Subcutaneous abdominal adipose tissue (tissue), 5 donors: Measurements from ENCODE around the gene REG1B.

Experiments used
- H3K27ac ChIP-seq: one replicate; pipeline ENCODE4 v1.7.0; 2013; ENCODE audit warnings: low read depth, mild to moderate bottlenecking, inconsistent platforms, low read length, moderate library complexity
- H3K27me3 ChIP-seq, 5 donors: one replicate each; pipeline ENCODE4 v1.7.0; 2013; ENCODE audit warnings: low read length in 5 of 5, inconsistent platforms in 1 of 5; ENCODE audit not compliant: control insufficient read depth in 5 of 5, insufficient read depth in 4 of 5
- H3K36me3 ChIP-seq, 5 donors: one replicate each; pipeline ENCODE4 v1.7.0; 2013; ENCODE audit warnings: low read length in 5 of 5; ENCODE audit not compliant: control insufficient read depth in 5 of 5, insufficient read depth in 5 of 5
- H3K4me1 ChIP-seq, 5 donors: one replicate each; pipeline ENCODE4 v1.7.0; 2013; ENCODE audit warnings: low read length in 5 of 5, mild to moderate bottlenecking in 3 of 5, moderate library complexity in 1 of 5; ENCODE audit not compliant: control insufficient read depth in 5 of 5, insufficient read depth in 5 of 5
- H3K4me3 ChIP-seq, 5 donors: one replicate each; pipeline ENCODE4 v1.7.0; 2013; ENCODE audit warnings: low read length in 5 of 5, low read depth in 1 of 5
- H3K9ac ChIP-seq, 5 donors: one replicate each; pipeline ENCODE4 v1.7.0; 2013; ENCODE audit warnings: low read length in 5 of 5, mild to moderate bottlenecking in 4 of 5, moderate library complexity in 3 of 5
- H3K9me3 ChIP-seq, 5 donors: one replicate each; pipeline ENCODE4 v1.7.0; 2013; ENCODE audit warnings: low read length in 5 of 5; ENCODE audit not compliant: control insufficient read depth in 5 of 5
- donor health status: healthy.
- donor health status: healthy.
- donor health status: healthy.
- donor health status: healthy.
- donor health status: healthy.

REG1B gene

GRCh38 chr2:79116997-79117928, 29.5 kb upstream of the REG1B start:
- no peak overlapping the region for H3K27ac ChIP-seq
- H3K36me3 ChIP-seq: no peaks in the 10 kb centered on the region
- H3K27me3 ChIP-seq: no peaks in the 10 kb centered on the region
- no peaks in the 10 kb centered on the region for H3K4me1 ChIP-seq
- peaks cover 0 to 3% (median 0%) of the 10 kb centered on the region in 5 donors for H3K9me3 ChIP-seq
- H3K4me3 ChIP-seq: no peak overlapping the region
- H3K9ac ChIP-seq: no peak overlapping the region

- no peak overlapping the region for H3K27ac ChIP-seq
- H3K4me1 ChIP-seq: no peaks in the 10 kb centered on the region
- no peak overlapping the region for H3K9ac ChIP-seq
- H3K4me3 ChIP-seq: no peak overlapping the region
- H3K36me3 ChIP-seq: no peaks in the 10 kb centered on the region
- H3K27me3 ChIP-seq: no peaks in the 10 kb centered on the region
- peaks cover 0 to 3% (median 0%) of the 10 kb centered on the region in 5 donors for H3K9me3 ChIP-seq
Observed at GRCh38 chr2:79114797-79115494, 27.2 kb upstream of the REG1B start.

GRCh38 chr2:79112269-79112668, 24.5 kb upstream of the REG1B start:
- Histone ChIP-seq H3K4me3 (no peak overlapping the region), H3K36me3 (no peaks in the 10 kb centered on the region), H3K9ac (no peak overlapping the region), H3K27me3 (no peaks in the 10 kb centered on the region), H3K9me3 (peaks cover 0 to 3% (median 0%) of the 10 kb centered on the region in 5 donors), H3K27ac (no peak overlapping the region), H3K4me1 (no peaks in the 10 kb centered on the region)

- H3K27ac ChIP-seq: no peak overlapping the region
- H3K4me3 ChIP-seq: no peak overlapping the region
- H3K27me3 ChIP-seq: no peaks in the 10 kb centered on the region
- no peaks in the 10 kb centered on the region for H3K36me3 ChIP-seq
- H3K9me3 ChIP-seq: peaks cover 0 to 8% (median 5%) of the 10 kb centered on the region in 5 donors
- H3K9ac ChIP-seq: no peak overlapping the region
- no peaks in the 10 kb centered on the region for H3K4me1 ChIP-seq
Observed at GRCh38 chr2:79105259-79105658, 17.5 kb upstream of the REG1B start.

GRCh38 chr2:79103214-79103613, 15.4 kb upstream of the REG1B start:
- peaks cover 0 to 8% (median 5%) of the 10 kb centered on the region in 5 donors for H3K9me3 ChIP-seq
- H3K4me3 ChIP-seq: no peak overlapping the region
- no peak overlapping the region for H3K9ac ChIP-seq
- no peaks in the 10 kb centered on the region for H3K36me3 ChIP-seq
- H3K4me1 ChIP-seq: no peaks in the 10 kb centered on the region
- no peaks in the 10 kb centered on the region for H3K27me3 ChIP-seq
- no peak overlapping the region for H3K27ac ChIP-seq

- Histone ChIP-seq H3K36me3 (no peaks in the 10 kb centered on the region), H3K4me3 (no peak overlapping the region), H3K9ac (no peak overlapping the region), H3K9me3 (peaks cover 0 to 8% (median 5%) of the 10 kb centered on the region in 5 donors), H3K27ac (no peak overlapping the region), H3K4me1 (no peaks in the 10 kb centered on the region), H3K27me3 (no peaks in the 10 kb centered on the region)
Observed at GRCh38 chr2:79101024-79101423, 13.2 kb upstream of the REG1B start.

GRCh38 chr2:79100285-79100684, 12.5 kb upstream of the REG1B start:
- Histone ChIP-seq H3K27me3 (no peaks in the 10 kb centered on the region), H3K4me3 (no peak overlapping the region), H3K9ac (no peak overlapping the region), H3K9me3 (peaks cover 0 to 8% (median 5%) of the 10 kb centered on the region in 5 donors), H3K36me3 (no peaks in the 10 kb centered on the region), H3K27ac (no peak overlapping the region), H3K4me1 (no peaks in the 10 kb centered on the region)

GRCh38 chr2:79099140-79099686, 11.4 kb upstream of the REG1B start:
- H3K36me3 ChIP-seq: no peaks in the 10 kb centered on the region
- H3K4me3 ChIP-seq: no peak overlapping the region
- H3K4me1 ChIP-seq: no peaks in the 10 kb centered on the region
- no peaks in the 10 kb centered on the region for H3K27me3 ChIP-seq
- no peak overlapping the region for H3K9ac ChIP-seq
- peaks cover 0 to 8% (median 5%) of the 10 kb centered on the region in 5 donors for H3K9me3 ChIP-seq
- no peak overlapping the region for H3K27ac ChIP-seq

- H3K9ac ChIP-seq: no peak overlapping the region
- H3K36me3 ChIP-seq: no peaks in the 10 kb centered on the region
- peaks cover 0 to 8% (median 6%) of the 10 kb centered on the region in 5 donors for H3K9me3 ChIP-seq
- no peaks in the 10 kb centered on the region for H3K4me1 ChIP-seq
- no peak overlapping the region for H3K4me3 ChIP-seq
- H3K27ac ChIP-seq: no peak overlapping the region
- no peaks in the 10 kb centered on the region for H3K27me3 ChIP-seq
Observed at GRCh38 chr2:79097843-79098242, 10.1 kb upstream of the REG1B start.

- Histone ChIP-seq H3K27me3 (no peaks in the 10 kb centered on the region), H3K27ac (no peak overlapping the region), H3K36me3 (no peaks in the 10 kb centered on the region), H3K9ac (no peak overlapping the region), H3K4me3 (no peak overlapping the region), H3K9me3 (peaks cover 0 to 2% (median 0%) of the 10 kb centered on the region in 5 donors), H3K4me1 (peaks cover 0 to 5% (median 0%) of the 10 kb centered on the region in 5 donors)
Observed at GRCh38 chr2:79090693-79091092, 2.9 kb upstream of the REG1B start.
